GM18498 (cell line): ENCODE data around the gene BCAR3.

Source experiments
- ATAC-seq: cut with Tn5 transposase; IDR thresholded peaks from one replicate; pipeline ENCODE4 v1.9.1; 2021; ENCODE audit warnings: mild to moderate bottlenecking, moderate library complexity; ENCODE audit not compliant: unreplicated experiment

BCAR3 gene

DNA sequence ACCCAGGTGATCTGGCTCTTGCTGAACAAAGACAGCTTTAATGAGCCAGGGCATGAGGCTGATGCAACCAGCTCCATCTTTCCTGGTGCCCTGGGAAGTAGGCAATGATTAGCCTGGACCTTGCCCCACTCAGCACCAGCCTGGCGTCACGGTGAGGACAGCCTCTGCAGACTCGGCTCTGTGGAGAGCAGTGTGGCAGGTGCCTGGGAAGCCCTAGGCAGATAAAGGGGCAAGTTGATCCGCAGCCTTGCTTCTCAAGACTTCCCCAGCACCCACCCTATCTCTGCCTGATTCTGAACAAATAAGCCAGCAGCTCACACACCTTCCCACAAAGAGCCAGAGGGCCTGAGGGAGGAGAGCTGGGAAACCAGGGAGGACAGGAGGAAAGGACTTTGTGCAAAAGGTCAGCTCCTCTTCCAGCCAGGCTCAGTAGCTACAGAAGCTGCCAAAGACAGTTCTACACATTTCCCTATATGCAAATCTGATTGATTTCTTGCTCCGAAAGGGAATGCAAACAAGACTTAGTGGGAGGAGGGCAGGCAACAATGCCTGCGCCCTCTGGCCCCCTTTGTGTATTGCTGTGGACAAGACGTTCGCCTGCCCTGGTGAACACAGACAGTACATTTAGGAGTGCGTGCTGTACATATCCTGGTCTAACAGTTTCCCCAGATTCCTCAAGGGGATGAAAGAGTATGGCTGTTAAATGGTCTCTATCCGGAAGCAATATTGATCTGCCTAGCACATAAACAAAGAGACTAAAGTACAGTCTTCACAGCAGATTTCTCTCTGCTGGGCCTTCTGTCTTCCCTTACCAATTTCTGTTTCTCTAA, 63.8 kb downstream of the BCAR3 start:
- ATAC-seq, result no peak

DNA sequence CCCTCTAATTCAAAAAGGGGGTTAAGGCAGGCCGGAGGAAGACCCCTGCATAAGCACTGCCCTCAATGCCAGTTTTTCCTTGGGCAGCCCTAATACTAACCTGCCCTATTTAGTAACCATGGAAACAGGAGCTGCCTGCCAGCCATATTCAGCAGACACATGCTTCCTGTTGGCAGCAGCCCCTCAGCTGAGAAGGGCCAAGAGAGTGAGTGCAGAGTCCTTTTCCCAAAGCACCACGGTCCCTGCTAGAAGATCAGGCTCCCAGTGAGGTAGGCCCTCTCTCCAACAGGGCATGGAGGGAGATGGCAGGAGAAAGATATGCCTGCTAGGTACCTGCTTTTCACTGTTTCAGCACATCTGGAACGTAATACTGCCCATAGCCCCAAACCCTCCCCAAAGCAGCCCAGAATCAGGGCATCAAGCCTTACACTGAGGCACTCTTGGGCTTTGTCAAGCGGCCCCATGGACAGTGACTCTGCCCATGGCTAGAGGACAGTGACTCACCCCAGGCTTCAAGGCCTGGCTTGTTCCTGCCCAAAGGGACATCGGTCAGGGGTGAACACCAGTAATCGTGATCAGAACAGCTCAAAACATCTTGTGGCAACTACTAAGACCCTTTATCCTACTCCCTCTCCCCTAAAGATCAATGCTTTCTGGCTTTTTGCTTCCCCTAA, 64.5 kb downstream of the BCAR3 start:
- ATAC-seq, result no peak

DNA sequence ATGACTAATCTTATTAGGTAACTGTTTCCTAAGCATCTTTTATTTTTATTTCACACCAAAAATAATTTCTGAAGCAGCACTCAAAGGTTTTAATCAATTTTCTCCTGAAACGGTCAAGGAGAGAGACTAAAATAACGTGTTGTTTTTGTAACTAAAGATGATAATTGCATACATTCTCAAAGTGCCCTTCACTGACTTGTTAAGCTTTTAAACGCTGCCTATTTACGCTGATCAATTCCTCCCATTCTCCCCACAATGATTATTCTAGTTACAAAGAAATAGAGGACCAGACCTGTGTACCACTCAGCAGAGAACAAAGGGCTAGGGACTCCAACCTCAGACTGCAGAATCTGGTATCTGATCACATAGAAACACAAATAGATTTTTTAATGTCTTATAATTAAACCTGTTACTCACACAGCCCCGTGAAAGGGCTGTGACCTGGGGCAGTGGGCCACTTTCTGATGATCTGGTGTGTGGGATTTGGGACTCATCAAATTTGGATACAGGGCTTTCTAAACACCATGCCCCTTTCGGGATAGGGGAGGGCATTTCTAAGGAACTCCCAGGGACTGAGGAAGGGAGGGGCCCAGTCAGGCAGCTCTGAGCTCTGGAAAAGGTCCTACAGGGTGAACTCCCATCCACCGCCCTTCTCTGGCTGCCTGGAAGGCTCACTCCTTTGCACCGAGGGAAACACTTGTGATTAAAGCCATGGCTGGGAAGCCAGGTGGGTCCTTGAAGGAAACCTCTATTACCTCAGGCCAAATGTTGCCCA, 65.2 kb downstream of the BCAR3 start:
- no peak for ATAC-seq

DNA sequence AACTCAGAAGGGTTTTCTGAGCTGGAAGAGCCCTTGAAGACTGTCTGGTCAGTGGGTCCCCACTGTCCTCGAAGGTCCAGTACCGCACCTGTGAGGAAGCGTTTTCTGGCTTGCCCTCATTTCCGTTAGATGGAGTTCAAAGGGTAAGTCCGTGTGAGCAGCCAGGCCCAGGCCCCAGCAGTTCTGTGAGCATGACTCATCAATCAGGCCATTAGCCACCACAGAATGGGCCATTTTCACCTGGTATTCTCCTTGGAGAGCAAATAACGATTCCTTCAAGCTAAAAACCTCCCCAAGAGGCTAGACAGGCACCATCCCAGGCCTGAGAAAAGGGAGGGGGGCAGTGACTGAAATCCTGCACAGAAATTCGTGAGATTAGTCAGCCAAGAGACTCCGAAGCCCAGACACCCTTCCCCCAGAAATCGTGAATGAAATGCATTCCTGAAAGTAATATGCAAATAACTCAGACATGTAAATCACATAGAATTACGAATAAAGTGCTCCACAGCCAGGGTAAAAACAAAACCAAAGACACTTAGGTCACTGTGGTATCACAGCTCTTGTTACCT, 66.0 kb downstream of the BCAR3 start:
- peak; percentile 84 for ATAC-seq

DNA sequence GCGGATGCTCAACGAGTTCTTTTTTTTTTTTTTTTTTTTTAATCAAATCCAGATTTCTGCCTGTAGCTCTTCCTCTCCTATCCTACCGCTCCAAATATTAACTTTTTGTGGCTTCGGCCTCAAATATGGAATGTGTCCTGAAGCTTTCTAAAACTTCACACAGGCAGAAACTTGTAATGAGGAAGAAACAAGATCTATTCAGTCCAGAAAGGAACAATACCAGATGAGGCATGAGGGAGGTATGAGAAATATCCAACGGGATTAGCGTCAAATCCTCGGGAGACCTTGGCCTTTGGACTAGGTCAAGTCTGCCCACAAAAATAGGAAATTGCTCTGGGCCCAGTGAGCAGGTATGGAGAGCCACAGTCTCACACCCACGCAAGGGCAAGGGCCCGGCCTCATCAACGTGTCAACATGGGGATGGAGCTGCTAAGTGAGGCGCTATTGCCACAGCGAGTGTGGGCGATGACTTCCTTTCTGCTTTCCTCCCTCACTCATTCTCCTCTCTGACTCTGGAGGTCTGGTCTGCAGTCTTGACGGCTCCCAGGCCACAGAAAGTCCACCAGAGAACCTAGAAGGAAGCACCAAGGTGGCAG, 66.6 kb downstream of the BCAR3 start:
- ATAC-seq, result peak; percentile 56

DNA sequence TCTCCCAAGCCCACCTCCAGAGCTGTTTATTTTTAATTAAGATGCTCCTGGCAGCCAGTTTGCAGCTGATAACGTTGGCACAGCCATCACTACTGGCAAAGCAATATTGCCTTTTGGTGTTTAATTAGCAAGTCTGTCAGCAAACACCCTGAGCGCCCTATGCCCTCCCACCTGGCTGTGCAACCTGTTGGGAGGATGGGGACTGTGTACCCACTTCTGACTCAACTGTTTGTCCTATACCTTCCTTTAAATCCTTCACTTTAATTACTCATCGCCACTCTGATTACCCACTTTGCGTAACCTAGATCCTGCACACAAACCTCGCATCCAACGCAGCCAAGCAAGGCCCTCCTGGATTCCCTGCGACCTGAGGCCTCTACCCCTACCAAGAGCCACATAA, 67.1 kb downstream of the BCAR3 start:
- no peak for ATAC-seq

DNA sequence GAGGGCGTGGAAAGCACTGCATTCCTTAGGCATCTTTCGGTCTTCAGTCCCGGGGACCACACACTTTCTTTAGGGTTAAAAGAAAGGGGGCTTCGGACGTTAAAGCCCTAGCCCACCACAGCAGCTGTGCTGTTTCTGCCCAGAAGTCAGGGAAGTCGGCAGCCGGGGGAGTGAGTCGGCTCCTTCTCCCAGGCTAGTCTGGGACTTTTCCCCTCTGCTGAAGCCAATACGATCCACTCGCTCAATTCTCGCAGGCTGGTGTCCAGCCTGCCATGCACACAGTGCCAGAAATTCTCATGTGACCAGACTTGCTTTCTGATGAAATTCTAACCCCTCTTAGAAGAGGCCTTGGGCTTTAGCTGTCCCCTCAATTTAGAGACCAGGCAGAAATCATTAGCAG, 67.7 kb downstream of the BCAR3 start:
- ATAC-seq, result no peak

DNA sequence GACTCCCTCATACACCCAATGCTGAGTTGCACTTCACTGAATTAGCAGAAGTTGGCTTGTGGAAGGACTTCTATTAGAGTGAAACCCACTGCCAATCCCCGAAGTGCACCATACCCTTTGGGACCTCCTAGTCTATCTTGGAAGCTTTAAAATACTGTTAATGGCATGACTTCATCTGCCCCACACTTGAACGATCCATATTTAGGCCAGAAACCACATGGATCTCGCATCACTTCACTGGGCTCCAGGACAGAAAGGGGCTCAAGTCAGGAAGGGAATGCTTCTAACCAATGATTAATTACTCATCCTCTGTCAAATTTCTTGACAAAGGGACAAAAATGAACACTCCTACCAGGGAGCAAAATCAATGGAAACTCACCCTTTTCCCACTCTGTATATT, 69.1 kb downstream of the BCAR3 start:
- ATAC-seq, result no peak

DNA sequence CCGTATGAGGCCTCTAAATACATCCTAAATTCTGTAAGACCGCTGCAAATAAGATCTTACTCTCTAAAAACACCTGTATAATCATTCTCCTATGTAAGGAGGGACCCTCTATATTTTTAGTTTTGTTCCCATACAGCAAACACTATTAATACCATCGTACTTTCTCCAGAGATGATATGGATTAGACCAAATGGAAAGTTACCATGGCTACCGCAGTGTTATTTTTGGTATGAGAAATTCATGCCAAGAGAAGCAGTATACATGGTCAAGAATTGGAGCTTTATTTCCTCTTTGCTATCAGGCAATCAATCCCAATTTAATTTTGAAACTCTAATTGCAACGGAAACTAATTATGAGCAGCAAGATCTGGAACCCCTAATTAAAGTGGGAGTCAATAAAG, 70.0 kb downstream of the BCAR3 start:
- ATAC-seq, result no peak

DNA sequence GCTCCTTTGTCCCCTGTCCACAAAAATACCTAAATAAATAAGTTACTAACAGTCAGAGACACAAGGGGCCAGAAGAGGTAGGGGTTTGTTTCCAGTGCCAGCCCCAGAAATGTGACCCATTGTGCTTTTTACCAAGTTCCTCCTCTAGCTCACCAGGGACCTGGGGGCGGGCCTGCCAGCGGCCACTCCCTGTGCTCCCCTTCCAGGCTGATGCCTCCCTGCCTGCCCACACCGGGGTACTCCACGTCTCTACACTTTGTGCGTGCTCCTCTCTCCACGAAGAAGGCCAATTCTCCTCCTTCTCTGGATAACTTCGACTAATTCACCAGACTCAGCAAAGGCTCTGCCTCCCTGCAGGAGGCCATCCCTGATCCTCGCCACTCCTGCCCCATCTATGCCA, 72.1 kb downstream of the BCAR3 start:
- no peak for ATAC-seq

DNA sequence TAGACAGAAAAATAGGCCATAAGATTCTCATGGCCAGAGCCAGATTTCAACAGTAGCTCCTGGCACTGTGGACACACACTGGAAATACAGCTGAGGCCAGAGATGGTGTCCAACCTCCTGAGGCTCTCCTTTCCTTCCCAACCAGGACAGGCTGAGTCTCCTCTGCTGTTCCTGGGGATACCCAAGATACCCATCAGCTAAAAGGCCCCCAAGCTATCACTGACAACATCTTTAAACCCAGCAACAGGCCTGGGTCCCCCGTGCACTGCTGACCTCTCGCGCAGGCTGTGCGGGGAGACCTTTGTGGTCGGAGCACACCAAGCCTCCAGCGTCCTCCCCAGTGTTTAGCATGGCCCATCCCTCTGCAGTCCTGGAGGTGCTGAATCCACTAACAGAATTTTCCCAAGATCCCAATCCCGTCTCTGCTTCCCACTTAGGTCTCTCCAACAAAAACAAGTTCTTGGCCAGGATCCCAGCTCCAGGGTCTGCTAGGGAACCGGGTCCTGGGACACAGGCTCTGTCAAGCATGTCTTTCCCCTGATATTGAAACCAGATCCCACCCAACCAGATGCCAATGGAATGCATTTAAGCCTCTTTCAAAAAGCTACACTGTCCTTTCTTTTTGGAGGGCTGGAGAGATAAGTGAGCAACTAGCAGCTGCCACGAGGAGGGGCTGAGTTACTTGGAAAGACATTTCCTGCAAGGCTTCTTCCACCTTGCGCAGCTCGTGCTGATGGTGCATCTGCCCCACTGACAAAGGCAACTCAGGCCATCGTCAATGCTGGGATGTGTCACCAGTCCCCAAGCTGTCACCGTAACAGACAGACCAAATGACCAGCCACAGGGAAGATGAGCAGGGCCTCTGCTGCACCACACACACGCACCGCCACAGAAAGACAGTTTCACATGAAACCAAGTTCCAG, 73.2 kb downstream of the BCAR3 start:
- peak; percentile 24 for ATAC-seq

DNA sequence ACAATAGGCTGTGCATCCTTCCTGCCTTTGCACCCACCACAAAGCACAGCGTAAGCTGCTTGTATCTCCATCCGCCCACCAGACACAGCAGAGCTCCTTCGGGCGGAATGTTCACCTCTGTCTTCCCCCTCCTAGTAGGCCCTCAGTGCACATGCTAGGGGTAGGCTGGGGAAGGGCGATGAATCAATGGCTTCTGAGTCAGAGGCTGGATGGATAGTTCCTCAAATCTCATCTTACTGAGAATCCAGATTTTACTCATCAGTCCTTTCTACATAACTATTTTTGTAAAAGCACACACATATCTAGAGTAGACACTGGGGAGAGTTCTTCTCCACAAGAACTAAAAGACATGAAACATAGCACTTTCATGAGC, 73.8 kb downstream of the BCAR3 start:
- ATAC-seq, result peak; percentile 89

DNA sequence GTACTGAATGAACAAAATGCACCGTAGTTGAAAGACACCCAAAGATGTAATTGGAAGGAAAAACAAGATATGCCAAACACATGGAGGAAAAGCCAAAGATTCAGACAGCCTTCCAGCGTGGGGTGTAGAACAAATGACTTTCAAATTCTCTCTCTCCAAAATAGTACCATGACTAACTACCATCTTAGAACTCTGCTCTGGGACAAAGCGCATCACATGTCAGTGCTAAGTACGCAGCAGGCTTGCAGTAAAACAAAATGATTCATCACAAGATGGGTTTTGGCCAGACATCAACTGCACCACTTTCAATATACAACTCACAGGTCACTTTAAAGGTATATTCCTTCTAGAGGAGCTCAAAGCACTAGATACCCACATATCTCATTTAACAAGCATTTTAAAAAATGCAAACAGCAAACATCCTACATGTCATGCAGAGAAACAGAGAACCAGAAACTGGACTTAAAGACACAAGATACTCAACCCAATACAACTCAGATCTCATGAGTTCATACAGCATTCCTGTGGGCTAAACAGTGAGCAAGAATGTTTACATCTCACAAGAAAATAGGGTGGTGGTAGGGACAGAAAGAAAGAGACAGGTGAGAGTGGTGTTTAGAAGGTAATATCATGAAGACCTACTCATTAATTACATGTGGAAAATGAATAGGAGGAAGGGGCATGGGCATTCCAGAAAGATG, 75.7 kb downstream of the BCAR3 start:
- no peak for ATAC-seq

DNA sequence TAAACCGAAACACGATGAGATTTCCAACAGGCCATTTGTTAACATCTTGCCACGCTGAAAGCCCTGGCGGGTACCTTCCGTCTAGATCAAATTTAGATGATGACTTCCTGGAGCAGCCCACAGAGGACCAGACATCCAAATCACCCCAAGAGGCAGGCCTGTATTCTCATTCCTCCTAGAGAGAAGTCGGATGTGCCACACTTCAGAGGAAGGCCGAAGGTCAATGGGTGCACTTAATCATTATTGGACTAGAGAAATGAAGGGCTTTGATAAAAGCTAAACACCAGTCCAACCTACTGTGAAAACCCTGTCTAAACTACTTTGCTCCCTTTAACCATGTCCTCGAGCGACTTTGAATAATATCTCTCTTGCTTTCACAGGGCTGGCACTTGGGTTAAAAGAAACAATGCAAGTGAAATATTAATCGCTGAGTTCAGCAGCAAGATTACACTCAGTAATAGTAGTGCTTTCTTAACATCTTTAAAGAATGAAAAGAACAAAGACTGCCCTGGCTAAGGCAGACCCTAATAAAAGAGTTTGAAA, 76.5 kb downstream of the BCAR3 start:
- ATAC-seq, result no peak

DNA sequence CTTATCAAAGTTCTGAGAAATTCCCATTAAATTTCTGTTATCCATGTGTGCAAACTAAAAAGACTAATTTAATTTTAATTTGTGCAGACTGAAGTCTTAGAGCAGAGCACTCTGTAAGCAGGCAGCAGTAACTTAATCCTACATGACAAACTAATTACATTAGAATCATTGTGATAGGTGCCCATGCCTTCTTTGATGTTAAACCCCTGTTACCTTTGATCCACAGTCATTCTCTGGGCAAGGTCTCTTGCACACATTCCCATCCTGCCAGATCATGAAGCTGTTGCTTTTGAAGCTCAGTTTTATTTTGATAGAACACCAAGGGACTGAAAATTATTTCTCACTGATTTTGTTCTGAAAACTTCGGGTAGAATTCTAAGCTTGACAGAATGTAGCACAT, 77.2 kb downstream of the BCAR3 start:
- no peak for ATAC-seq

DNA sequence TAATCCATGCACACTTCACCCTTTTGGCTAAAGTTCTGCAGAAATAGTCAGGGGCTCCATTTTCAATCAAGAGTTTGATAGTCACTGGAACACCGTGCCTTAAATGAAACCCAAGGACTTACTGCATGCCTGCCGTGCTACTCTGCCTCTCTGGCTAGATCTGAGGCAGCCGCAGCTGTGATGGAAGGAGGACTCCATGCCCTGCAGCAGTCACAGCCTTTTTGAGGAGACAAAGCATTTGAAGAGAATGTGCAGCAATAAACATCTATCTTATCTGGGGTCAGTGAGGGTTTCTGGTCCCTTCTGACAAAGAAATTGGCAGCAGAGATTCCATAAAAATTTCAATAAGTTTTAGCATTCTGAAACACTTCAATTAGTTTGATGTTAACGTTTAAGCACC, 78.0 kb downstream of the BCAR3 start:
- ATAC-seq, result no peak

DNA sequence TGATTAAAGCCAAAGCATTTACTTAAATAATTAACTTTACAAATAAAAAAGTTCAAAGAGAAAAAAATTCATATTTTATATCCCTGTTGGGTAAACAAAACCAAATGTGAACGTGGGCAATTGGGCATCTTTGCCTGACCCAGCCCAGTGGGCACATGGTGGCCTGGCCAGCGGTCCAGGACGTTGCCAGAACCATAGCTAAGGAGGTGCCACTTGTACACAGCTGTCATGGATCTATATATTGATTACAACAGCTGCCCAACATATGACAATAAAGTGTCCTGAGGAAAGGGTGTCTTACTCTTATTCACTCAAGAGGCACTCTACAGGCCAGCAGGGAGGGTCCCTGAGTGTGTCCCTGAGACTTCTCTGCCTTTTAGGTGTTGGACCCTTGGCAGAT, 78.5 kb downstream of the BCAR3 start:
- no peak for ATAC-seq

DNA sequence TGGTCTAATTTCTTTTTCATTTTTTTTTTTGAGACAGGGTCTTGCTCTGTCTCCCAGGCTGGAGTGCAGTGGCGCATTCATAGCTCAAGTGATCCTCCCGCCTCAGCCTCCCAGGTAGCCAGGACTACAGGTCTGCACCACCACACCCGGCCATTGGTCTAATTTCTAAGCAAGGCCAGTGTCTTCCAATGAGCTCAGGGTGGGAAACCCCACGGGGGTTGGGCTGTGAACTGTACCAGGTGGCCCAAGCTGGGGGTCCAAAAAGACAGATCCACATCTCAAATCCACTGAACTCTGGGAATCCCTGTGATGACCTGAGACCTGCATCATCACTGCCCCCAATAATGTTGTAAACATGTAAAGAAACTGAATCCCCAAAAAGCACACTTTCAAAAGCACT, 79.5 kb downstream of the BCAR3 start:
- no peak for ATAC-seq

DNA sequence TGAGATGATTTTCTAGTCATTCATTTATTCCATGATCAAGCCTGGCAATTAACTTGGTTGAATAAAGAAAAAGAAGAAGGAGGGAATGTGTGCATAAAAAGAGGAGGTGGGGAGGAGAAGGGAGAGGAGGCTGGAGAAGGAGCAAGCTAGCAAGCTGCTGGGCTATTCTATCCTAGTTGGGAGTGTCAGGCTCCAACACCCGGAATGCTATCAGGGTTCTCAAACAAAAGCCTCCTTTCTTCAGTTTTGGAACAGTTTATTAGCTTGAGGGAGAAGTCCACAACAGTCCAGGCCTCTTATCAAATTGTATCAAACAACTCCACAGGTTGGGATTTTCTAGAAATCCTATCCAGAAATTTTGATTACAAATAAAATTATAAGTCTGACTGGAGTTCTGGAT, 80.0 kb downstream of the BCAR3 start:
- no peak for ATAC-seq
